Keratinocyte (primary cell): ENCODE results near the gene DAPK1.

Experiments used
- EZH2 ChIP-seq: IDR thresholded peaks from one replicate; pipeline ENCODE4 v1.6.1; 2012; ENCODE audit warnings: inconsistent platforms, mild to moderate bottlenecking, low read length, moderate library complexity
- TF ChIP-seq, protein P1 (sequence below), 3 experiments: IDR thresholded peaks in 1 of 3; conservative IDR thresholded peaks in 1 of 3; optimal IDR thresholded peaks in 1 of 3; 2 replicates in 2 of 3; 3 replicates in 1 of 3; pipeline versions ENCODE3 to v1.5.1; 2011; ENCODE audit warnings: low read length in 3 of 3, mild to moderate bottlenecking in 3 of 3, moderate library complexity in 2 of 3, control low read depth in 1 of 3, inconsistent platforms in 1 of 3; ENCODE audit not compliant: insufficient read depth in 2 of 3; ENCODE audit errors: extremely low read depth in 1 of 3

DNA sequence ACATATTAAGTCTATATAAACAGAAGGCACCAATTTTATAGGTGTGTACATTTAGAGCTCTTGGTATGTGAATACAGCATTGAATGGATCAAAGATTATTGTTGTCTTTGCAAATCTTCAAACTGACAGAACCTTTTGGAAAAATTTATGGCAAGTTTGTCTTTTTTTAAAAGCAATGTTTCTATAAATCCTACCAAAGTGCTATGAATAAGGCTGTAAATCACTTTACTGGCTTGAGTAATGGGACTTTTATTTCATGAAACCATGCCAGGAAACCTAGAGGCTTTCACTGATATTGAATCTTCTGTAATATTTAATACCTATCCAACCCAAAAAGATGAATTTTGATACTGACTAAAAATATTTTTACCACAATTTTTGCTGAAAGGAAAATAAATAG is 7.4 kb upstream of the DAPK1 start:
- TF ChIP-seq, protein P1, sequence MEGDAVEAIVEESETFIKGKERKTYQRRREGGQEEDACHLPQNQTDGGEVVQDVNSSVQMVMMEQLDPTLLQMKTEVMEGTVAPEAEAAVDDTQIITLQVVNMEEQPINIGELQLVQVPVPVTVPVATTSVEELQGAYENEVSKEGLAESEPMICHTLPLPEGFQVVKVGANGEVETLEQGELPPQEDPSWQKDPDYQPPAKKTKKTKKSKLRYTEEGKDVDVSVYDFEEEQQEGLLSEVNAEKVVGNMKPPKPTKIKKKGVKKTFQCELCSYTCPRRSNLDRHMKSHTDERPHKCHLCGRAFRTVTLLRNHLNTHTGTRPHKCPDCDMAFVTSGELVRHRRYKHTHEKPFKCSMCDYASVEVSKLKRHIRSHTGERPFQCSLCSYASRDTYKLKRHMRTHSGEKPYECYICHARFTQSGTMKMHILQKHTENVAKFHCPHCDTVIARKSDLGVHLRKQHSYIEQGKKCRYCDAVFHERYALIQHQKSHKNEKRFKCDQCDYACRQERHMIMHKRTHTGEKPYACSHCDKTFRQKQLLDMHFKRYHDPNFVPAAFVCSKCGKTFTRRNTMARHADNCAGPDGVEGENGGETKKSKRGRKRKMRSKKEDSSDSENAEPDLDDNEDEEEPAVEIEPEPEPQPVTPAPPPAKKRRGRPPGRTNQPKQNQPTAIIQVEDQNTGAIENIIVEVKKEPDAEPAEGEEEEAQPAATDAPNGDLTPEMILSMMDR (optimal IDR thresholded peaks at IDR 0.05 in 1 of 3, IDR thresholded peaks at IDR 0.05 in 1 of 3, conservative IDR thresholded peaks at IDR 0.05 in 1 of 3; ENCODE audit: extremely low read depth in 1 of 3, insufficient read depth in 2 of 3, low read length in 3 of 3) = no peak
- no peak for TF ChIP-seq EZH2
